Thymus (tissue), 11 donors: ENCODE data around the gene HOXA9. TPM values are rescaled to one million over a fixed set of nuclear protein-coding genes. Genes with fewer than 3 reads are reported as not detected.

Experiments
- DNase-seq, 9 donors: peaks; one replicate each; pipeline ENCODE4 v3.0.0-alpha.2; 2013; ENCODE audit warnings: low spot score in 9 of 9, low read depth in 6 of 9, missing footprints in 1 of 9
- H3K27ac ChIP-seq, 2 donors: one replicate each; pipeline ENCODE4 v1.5.1; 2013; ENCODE audit warnings: control low read depth in 1 of 2, low read depth in 1 of 2, low read length in 1 of 2, mild to moderate bottlenecking in 1 of 2, moderate library complexity in 1 of 2
- H3K27me3 ChIP-seq, 2 donors: one replicate each; pipeline ENCODE4 v1.5.1; 2013; ENCODE audit warnings: low read length in 1 of 2; ENCODE audit not compliant: control insufficient read depth in 2 of 2, insufficient read depth in 1 of 2
- H3K36me3 ChIP-seq, 2 donors: one replicate each; pipeline ENCODE4 v1.5.1; 2013; ENCODE audit warnings: low read length in 1 of 2, mild to moderate bottlenecking in 1 of 2, moderate library complexity in 1 of 2; ENCODE audit not compliant: control insufficient read depth in 2 of 2, insufficient read depth in 2 of 2
- H3K4me1 ChIP-seq, 2 donors: one replicate each; pipeline ENCODE4 v1.5.1; 2013; ENCODE audit warnings: low read length in 2 of 2; ENCODE audit not compliant: control insufficient read depth in 2 of 2, insufficient read depth in 2 of 2
- H3K4me3 ChIP-seq, 2 donors: one replicate each; pipeline ENCODE4 v1.5.1; 2013; ENCODE audit warnings: low read length in 2 of 2, control low read depth in 1 of 2, mild to moderate bottlenecking in 1 of 2
- H3K9me3 ChIP-seq, 2 donors: one replicate each; pipeline ENCODE4 v1.5.1; 2013; ENCODE audit warnings: low read length in 1 of 2, mild to moderate bottlenecking in 1 of 2; ENCODE audit not compliant: control insufficient read depth in 2 of 2, insufficient read depth in 1 of 2
- WGBS: extraction: QIAGEN DNeasy Blood & Tissue Kit; methylation state at CpG from one replicate; pipeline ENCODE4 v1.1.7; 2013; 5-methylcytosine and 5-hydroxymethylcytosine counted together
- polyA plus RNA-seq: library from polyadenylated mRNA; stranded (reverse); fragments of 200-250 nt; gene quantifications from one replicate; pipeline ENCODE4 v1.2.3, GENCODE V29; 2013
- total RNA-seq: library from RNA; stranded (reverse); fragments of 120-200 nt; gene quantifications from one replicate; pipeline ENCODE4 v1.2.4, GENCODE V29; 2013
- donor health status: healthy.

The HOXA9 gene
- total and polyA plus RNA-seq, 2 donors = 1.5 to 4.9 TPM

DNA sequence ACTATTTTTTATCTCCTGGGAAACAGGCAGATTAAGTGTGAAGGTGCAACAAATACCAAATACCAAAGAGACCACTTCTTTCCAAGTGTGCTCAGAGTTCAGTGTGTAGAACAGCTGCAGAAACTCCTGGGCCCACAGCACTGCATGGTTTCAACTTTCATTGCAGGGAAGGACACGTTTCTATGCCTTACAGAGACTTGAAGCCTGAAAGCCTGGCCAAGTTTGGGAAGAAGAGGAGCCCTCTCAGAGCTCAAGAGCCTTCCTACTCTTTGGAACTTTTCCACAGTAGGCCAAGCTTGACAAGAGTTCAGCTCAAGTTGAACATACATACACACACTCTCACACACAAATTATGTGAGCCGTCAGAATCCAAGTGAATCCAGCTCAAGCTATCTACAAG, 37.3 kb downstream of the HOXA9 start:
- Histone ChIP-seq H3K27ac (no peak overlapping the region), H3K4me3 (no peak overlapping the region), H3K27me3 (peaks cover 0 to 42% of the 10 kb centered on the region in 2 donors), H3K9me3 (peaks cover 0 to 7% of the 10 kb centered on the region in 2 donors), H3K36me3 (no peaks in the 10 kb centered on the region), H3K4me1 (peaks cover 0 to 12% of the 10 kb centered on the region in 2 donors)
- no peak for DNase-seq
- 90% methylated on average over 2 of the region's 2 CpGs for WGBS

DNA sequence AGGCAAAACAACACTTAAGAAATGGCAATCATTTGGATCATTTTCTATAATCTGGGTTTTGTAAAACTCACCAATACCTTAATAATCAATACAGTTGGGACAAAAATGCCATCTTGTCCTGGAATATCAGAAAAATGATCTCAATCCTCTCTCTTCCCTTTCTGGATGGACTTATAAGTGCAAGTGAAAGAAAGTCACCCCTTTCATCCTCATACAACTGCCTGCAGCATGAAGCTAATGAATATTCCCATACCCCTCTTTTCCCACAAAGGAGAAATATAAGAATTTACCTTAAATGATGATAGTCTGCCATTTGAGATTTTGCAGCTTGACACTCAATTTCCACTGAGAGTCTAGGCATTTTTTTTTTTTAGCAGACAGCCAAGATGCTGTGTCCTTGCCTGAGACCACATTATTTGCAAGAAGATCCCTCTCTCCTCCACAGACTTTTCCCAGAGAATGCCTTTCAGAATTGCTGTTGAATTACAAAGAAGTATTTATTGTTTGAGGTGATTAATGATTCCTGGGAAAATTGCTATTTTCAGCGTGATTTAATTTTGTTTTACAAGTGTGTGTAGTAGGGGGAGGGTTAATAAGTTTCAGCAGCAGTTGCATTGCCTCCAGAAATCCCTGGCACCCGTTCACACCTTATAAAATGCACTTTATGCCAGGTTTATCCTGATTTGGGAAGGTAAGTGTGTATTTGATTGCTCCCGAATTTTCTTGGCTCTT, 38.6 kb downstream of the HOXA9 start:
- peaks cover 0 to 46% of the 10 kb centered on the region in 2 donors for H3K27me3 ChIP-seq

DNA sequence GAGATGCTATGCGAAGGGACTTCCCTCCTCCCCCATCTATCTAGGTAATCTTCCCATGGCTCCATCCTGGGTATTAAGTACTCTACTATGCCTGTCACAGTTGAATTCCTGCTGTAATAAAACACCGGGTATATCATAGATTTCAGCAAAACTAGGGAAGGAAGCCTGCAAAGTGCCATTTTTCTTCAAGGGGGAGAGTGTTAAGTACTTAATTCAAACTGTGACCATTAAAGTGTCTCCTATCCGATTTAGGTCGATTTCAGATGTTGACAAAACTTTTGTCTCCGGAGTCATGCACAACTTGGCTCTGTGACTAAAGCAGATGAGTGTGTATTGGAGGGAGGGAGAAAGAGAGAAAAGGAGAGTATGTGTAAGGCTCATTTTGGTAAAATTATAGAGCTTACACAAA, 39.3 kb downstream of the HOXA9 start:
- no peak for DNase-seq
- H3K9me3 ChIP-seq = peaks cover 0 to 7% of the 10 kb centered on the region in 2 donors
- H3K4me1 ChIP-seq = peaks cover 0 to 12% of the 10 kb centered on the region in 2 donors
- peak overlapping the region in 1 of 2 donors; percentile 21 for H3K27ac ChIP-seq
- H3K27me3 ChIP-seq = peaks cover 0 to 39% of the 10 kb centered on the region in 2 donors
- WGBS = 86% methylated on average over 5 of the region's 5 CpGs
- no peaks in the 10 kb centered on the region for H3K36me3 ChIP-seq
- no peak overlapping the region for H3K4me3 ChIP-seq

More for the DNA sequence above, 38.6 kb downstream of the HOXA9 start:
- 93% methylated on average over 3 of the region's 3 CpGs for WGBS
- H3K4me1 ChIP-seq = peaks cover 0 to 12% of the 10 kb centered on the region in 2 donors
- no peaks in the 10 kb centered on the region for H3K36me3 ChIP-seq
- H3K27ac ChIP-seq = no peak overlapping the region
- no peak overlapping the region for H3K4me3 ChIP-seq
- peaks cover 0 to 7% of the 10 kb centered on the region in 2 donors for H3K9me3 ChIP-seq
- DNase-seq = no peak

DNA sequence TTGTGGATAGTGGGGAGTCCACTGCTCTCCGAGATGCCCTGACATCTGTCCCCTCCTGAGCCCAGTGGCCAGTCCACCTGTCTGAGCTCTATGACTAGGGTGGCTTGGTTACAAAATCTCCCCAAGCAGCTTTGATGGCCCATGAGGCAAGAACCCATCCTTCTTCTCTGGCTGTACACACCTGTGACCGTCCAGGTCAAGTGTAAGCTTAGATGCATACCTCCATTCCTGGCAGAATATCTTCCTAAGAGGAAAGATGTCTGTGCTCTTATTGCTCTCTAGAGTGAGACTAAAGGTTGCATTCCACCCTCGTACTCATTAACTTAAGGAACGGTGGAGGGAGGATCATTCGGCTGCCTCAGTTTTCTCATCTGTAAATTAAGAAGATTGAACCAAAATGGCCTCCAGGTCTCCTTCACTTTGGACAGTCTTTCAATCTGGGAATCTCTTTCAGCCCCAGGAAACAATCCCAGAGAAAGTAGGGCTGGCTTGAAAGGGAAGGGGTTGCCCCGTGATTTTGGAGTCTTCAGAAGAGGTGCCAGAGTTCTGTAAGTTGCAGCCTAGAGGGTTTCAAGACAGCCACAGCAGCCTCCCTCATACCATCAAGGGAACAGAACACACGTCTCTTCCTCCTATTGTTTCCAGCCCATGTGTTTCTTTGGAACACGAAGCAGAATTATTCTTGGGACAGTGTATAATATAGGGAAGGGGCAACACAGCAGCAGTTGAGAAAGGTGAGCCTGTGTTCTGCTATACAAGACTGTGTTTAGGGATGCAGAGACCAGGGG, 40.2 kb downstream of the HOXA9 start:
- no peak overlapping the region for H3K27ac ChIP-seq
- H3K27me3 ChIP-seq = peaks cover 0 to 37% of the 10 kb centered on the region in 2 donors
- no peak for DNase-seq
- H3K4me1 ChIP-seq = peaks cover 0 to 12% of the 10 kb centered on the region in 2 donors
- peaks cover 0 to 7% of the 10 kb centered on the region in 2 donors for H3K9me3 ChIP-seq
- no peak overlapping the region for H3K4me3 ChIP-seq
- H3K36me3 ChIP-seq = no peaks in the 10 kb centered on the region
- 96% methylated on average over 8 of the region's 8 CpGs for WGBS

DNA sequence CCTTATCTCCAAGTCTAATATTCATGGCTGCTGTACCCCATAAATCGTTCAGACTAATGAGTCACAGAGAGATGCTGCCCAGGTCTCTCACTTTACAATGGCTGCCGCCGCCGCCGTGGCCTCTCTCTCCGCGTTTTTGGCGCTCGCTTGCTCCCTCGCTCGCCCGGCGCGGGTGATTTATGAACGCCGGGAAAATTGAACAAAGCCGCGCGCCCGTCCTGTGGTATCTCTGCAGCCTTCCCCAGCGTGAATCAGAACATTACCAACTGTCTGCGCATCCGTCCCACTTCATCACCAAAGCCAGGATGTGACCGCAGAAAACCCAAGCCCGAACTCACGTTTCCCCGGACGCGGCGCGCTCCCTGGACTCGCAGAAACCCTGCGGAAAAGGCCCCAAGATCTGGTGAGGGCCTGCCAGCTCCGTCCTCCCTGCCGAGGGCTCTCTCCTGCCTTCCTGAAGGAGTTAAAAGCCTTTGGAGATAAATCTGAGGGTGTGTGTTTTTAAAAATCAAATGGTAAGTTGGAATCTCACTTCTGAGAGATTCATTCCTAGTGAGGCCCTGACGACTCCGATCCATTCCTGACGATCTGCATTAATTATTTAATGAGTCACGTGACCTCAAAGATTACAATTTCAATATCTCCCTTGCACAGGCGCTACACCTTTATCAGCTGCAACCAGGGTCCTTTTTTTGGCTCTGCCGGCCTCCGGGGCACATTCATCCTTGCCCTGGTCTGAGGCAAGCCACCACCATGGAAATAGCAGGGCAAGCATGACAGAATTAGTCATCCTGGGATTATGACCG, 41.0 kb downstream of the HOXA9 start:
- 97% methylated on average over 43 of the region's 43 CpGs for WGBS
- H3K4me1 ChIP-seq = peaks cover 0 to 6% of the 10 kb centered on the region in 2 donors

DNA sequence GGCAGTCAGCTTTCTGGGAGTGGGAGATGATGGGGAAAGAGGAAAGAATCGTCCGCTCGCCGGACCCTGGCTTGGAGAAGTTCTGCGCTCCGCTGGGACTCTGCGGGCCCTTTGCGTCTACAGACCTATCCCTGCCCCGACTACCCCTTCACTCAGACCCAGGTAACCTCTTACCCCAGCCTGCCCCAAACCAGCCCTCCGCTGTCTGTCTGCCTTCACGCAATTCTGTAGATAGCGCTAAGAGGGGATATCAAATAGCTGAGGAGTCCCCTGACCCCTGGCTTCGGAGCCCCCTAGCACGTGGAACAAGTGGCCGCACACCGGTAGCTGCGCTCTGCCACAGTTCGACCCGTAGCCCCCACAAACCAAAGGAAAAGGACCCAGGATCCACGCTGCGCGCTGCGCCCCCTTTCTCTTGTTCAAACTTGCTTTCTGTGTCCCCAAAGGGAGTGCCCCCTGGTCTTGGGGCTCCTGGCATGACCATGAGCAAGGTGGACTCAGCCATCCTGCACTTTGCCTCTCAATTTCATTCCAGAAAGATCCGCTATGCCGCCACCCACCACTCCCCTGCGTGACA, 41.8 kb downstream of the HOXA9 start:
- H3K27me3 ChIP-seq = peaks cover 0 to 28% of the 10 kb centered on the region in 2 donors
- H3K9me3 ChIP-seq = no peaks in the 10 kb centered on the region
- no peak overlapping the region for H3K27ac ChIP-seq
- H3K4me3 ChIP-seq = no peak overlapping the region
- no peak for DNase-seq
- WGBS = 96% methylated on average over 26 of the region's 26 CpGs
- H3K4me1 ChIP-seq = peaks cover 0 to 6% of the 10 kb centered on the region in 2 donors
- H3K36me3 ChIP-seq = no peaks in the 10 kb centered on the region

More for the DNA sequence above, 41.0 kb downstream of the HOXA9 start:
- DNase-seq = no peak
- peaks cover 0 to 33% of the 10 kb centered on the region in 2 donors for H3K27me3 ChIP-seq
- H3K4me3 ChIP-seq = no peak overlapping the region
- H3K9me3 ChIP-seq = no peaks in the 10 kb centered on the region
- no peak overlapping the region for H3K27ac ChIP-seq
- no peaks in the 10 kb centered on the region for H3K36me3 ChIP-seq

DNA sequence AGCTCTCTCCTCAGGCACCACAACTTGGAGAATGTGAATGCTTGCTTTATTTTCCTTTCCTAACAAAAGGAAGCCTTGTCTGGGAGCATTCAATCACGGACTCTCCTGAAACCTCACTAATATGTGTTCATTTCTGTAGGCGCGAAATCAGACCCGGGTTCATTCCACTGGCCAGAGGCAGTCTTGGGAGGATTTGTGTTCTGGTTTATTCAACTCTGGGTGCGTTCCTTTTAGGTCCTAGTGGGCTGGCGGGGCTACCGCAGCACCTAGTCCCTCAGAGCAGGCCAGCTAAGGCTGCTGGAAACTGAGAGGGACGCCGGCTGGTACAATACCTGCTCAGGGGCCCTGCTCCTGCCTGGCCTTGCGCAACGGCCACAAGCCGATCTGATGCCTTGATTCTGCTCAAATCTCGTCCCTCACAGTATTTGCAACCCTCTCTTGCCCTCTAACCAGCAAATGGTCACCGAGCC, 42.3 kb downstream of the HOXA9 start:
- Histone ChIP-seq H3K27ac (no peak overlapping the region), H3K27me3 (peaks cover 0 to 29% of the 10 kb centered on the region in 2 donors), H3K4me3 (no peak overlapping the region), H3K4me1 (peaks cover 0 to 6% of the 10 kb centered on the region in 2 donors), H3K9me3 (no peaks in the 10 kb centered on the region), H3K36me3 (no peaks in the 10 kb centered on the region)
- no peak for DNase-seq
- WGBS = 94% methylated on average over 14 of the region's 14 CpGs

DNA sequence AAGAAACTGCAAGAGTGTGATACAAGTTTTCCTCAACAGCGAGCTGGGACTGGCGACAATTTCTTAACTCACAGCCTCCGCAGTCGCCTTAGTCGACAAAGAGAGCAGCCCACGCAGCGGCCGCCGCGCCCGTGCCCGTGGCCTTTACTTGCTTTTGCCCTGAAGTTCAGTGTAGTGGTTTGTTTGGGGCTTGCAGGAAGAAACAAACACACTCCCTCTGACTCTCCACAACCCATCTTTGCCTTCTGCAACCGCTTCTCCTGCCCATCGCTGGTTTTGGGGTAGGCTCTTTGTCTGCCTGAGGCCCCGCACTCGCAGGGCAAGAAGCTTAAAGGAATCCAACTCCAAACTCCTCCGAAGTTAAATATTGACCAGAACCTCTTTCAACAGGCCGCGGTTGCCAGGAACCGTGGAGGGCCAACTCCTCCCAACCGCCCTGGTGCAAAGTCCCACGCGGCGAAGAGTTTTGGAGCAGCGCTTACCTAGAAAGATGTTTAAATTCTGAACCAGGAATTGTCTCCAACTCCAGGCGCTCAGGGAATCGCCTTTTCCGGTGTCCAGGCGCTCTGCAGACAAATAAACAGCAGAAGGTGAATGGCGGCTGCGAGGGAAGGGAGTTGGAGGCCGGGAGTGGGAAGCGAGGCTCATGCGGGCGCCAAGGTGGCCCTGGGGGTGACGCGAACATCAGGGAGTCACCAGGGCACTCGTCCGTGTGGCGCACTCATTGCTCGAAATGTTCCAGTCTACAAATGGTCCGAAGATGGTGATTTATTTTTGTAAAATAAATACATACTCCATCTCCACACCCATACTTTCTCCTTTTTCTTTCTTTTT, 43.0 kb downstream of the HOXA9 start:
- Histone ChIP-seq H3K27ac (peak overlapping the region; percentile 3 to 32), H3K4me3 (peak overlapping the region in 1 of 2 donors; percentile 18), H3K4me1 (peaks cover 0 to 6% of the 10 kb centered on the region in 2 donors), H3K36me3 (no peaks in the 10 kb centered on the region), H3K27me3 (peaks cover 0 to 30% of the 10 kb centered on the region in 2 donors), H3K9me3 (no peaks in the 10 kb centered on the region)
- DNase-seq = no peak
- WGBS = 95% methylated on average over 42 of the region's 42 CpGs
